Brain microvascular endothelial cell (primary cell): ENCODE results near the gene CD47.

Source experiments
- DNase-seq: peaks from one replicate; pipeline ENCODE4 v3.0.0-alpha.2; 2020
- H3K27ac ChIP-seq: fragments of 250-450 bp; sonication (Bioruptor Pico); 2 replicates; pipeline ENCODE4 v1.5.1; 2020; ENCODE audit warnings: mild to moderate bottlenecking, moderate library complexity
- H3K27me3 ChIP-seq: fragments of 250-450 bp; sonication (Bioruptor Pico); replicated peaks from 2 replicates; pipeline ENCODE4 v1.5.1; 2020; ENCODE audit warnings: mild to moderate bottlenecking
- H3K36me3 ChIP-seq: fragments of 250-450 bp; sonication (Bioruptor Pico); replicated peaks from 2 replicates; pipeline ENCODE4 v1.5.1; 2020; ENCODE audit warnings: mild to moderate bottlenecking
- H3K4me3 ChIP-seq: 2 replicates; pipeline ENCODE4 v1.5.1; 2011; ENCODE audit warnings: low read depth, mild to moderate bottlenecking, control low read depth, low read length, moderate library complexity
- in situ Hi-C: cut with HindIII; loops from 2 replicates; pipeline ENCODE4 v1.10.0; 2017; ENCODE audit warnings: low sequenced_read_pairs, low pct_ligation_motif_present
- TF ChIP-seq, protein P1 (sequence below): IDR thresholded peaks from 2 replicates; pipeline ENCODE4 v1.5.1; 2011; ENCODE audit warnings: low read depth, mild to moderate bottlenecking, moderate library complexity, low read length, control low read depth, inconsistent platforms; ENCODE audit errors: missing control alignments

CD47 gene

DNA sequence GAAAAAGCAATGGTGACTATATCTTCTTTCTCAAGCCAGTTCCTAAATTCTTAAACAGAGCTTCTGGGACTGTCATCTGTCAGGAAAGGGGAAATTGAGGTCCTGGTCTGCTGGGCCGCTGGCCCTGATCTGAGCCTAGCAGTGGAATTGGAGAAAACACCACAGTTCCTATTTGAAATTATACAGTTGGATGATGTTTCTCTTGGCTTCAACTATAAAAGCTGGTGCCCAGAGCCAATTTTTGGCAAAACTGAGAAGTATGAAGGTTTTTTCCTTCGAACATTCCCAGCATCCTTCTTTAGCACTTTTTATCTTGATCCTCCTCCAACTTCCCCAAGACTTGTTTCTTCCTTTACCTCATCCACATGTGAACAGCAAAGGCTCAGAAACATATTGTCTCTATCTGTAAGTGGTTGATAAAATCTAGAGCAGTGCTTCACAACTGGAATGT, 83.9 kb downstream of the CD47 start:
- no peak for DNase-seq
- Histone ChIP-seq H3K27me3 (no peaks in the 10 kb centered on the region), H3K36me3 (no peaks in the 10 kb centered on the region), H3K27ac (no peak overlapping the region), H3K4me3 (no peak overlapping the region)
- in situ Hi-C loops: no loop called here
- TF ChIP-seq, protein P1, sequence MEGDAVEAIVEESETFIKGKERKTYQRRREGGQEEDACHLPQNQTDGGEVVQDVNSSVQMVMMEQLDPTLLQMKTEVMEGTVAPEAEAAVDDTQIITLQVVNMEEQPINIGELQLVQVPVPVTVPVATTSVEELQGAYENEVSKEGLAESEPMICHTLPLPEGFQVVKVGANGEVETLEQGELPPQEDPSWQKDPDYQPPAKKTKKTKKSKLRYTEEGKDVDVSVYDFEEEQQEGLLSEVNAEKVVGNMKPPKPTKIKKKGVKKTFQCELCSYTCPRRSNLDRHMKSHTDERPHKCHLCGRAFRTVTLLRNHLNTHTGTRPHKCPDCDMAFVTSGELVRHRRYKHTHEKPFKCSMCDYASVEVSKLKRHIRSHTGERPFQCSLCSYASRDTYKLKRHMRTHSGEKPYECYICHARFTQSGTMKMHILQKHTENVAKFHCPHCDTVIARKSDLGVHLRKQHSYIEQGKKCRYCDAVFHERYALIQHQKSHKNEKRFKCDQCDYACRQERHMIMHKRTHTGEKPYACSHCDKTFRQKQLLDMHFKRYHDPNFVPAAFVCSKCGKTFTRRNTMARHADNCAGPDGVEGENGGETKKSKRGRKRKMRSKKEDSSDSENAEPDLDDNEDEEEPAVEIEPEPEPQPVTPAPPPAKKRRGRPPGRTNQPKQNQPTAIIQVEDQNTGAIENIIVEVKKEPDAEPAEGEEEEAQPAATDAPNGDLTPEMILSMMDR: no peak

DNA sequence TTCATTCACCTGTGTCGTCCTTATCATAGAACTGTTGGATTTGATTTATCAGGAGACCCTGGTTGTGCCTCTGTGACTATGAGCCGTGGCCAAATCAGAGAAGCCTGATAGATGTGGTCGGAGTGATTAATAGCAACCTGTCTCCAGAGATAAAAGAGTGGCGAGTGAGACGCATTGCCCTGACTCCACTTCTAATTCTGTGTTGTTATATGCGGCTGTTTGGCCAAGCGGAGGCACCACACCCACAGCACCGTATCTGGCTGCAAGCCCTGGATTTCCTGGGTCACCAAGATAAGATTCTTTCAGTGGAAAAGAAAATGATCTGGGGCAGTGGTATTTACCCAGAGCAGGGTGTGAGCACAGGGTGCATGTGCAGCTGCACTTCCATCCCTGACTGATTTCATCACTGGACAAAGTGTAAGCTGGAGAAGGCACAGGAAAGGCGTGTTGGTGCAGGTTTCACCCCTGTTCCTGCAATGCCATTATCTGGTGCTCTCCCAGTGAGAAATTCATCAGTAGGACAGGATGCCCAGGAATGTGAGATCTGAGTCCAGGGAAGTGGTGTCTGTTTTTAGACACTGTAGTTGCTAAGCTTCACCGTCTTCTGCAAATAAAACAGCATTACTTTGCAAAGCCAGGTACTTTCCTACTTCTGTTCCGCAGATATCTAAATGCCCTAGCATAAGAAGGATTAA, 84.6 kb downstream of the CD47 start:
- TF ChIP-seq, protein P1: no peak
- no peak for DNase-seq
- Histone ChIP-seq H3K4me3 (no peak overlapping the region), H3K27ac (no peak overlapping the region), H3K27me3 (no peaks in the 10 kb centered on the region), H3K36me3 (no peaks in the 10 kb centered on the region)
- in situ Hi-C loops: no loop called here

DNA sequence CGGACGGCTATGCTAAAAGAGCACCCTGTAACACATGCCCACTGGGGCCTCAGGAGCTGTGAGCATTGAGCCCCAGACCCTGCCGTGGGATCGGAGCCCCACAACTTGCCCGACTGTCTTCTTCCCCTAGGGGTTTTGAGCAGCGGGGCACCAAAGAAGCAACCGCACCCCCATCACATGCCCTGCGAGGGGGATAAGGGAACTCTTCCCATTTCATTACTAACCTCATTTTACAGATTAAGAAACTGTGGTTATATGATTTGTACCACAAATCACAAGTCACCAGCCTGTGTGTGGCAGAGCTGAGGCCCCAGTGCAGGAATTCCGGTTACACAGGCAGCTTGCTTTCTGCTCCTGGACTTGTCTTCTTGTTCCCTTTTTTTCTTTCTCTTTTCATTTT, 86.2 kb downstream of the CD47 start:
- in situ Hi-C loops: no loop called here
- no peak for DNase-seq
- H3K27me3 ChIP-seq: no peaks in the 10 kb centered on the region

DNA sequence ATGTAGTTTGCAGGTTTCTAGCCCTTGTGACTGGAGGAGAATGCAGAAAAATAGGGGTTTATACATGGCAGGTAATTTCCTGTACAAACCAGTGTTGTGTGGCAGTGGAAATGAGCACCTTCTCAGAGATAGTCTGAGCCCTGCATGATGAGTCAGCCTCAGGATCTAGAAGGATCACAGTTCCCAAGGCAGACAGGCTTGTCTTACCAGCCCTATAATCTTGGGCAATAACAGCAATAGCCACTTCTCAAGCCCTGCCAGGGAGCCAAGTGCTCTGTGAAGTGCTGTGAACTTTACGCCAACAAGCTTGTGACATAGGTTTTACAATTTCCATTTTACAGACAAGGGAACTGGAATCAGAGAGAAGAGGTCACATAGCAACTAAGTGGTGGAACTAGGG, 89.4 kb downstream of the CD47 start:
- no peak for DNase-seq
- Histone ChIP-seq H3K27ac (no peak overlapping the region), H3K4me3 (no peak overlapping the region), H3K36me3 (no peaks in the 10 kb centered on the region), H3K27me3 (no peaks in the 10 kb centered on the region)
- TF ChIP-seq, protein P1: no peak
- in situ Hi-C loops: no loop called here

More for the DNA sequence above, 86.2 kb downstream of the CD47 start:
- H3K36me3 ChIP-seq: no peaks in the 10 kb centered on the region
- TF ChIP-seq, protein P1: no peak
- H3K4me3 ChIP-seq: no peak overlapping the region
- no peak overlapping the region for H3K27ac ChIP-seq

DNA sequence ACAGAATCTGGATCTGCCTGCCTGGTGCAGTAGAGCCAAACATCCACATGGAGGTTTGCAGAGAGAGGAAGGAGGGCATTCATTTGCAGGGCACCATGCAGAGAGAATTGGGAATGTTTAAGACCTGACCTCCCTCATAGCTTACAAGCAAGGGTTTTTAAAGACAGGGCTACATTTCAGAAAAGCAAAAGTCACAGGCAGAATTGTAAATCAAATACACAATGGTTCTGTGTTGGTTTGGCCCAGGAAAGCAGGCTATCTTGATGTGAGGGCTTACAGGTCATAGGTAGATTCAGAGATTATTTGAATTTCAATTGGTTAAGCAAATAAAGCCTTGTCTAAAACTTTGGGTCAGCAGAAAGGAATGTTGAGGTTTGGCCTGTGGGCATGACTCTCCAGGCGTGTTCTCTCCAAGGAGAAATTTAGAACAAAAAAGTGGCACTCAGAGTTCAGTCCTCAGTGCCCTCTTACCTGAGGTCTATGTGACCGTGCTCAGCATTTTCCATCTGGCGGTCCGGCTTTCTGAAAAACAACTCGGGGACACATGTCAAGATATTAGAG, 91.5 kb downstream of the CD47 start:
- Histone ChIP-seq H3K27ac (no peak overlapping the region), H3K36me3 (no peaks in the 10 kb centered on the region), H3K4me3 (no peak overlapping the region), H3K27me3 (no peaks in the 10 kb centered on the region)
- no peak for DNase-seq
- in situ Hi-C loops: no loop called here
- TF ChIP-seq, protein P1: no peak
